ENCODE measurements around the gene AMMECR1.
A peak's percentile ranks its signal among the peaks of the same experiment; 100 is the strongest.
"Not testable (repeated sequence)": the region's sequence is repeated elsewhere in the genome, so short reads cannot be mapped to it uniquely, and the experiment has no call there.

AMMECR1 gene

DNA sequence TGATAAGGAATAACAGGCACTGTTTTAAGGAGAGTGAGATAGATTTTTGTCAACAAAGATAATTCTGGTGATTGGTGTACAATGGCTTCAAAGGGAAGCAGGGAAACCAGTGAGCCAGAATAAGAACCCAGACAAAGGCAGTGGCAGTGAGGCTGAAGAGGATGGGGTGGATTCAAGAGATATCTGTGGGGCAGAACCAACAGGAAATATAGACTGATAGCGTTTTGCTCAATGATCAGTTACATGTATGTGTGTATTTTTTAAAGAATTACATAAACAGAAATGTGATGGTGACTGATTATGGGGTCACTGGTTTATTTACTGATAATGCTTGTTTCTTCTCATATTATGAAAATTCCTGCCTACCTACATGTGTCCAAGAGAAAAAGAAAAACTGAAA lies 66.4 kb downstream of the AMMECR1 start:
- DNase-seq: no peak

GRCh38 chrX:110250847-110251246 lies 67.0 kb downstream of the AMMECR1 start:
- DNase-seq: no peak

DNA sequence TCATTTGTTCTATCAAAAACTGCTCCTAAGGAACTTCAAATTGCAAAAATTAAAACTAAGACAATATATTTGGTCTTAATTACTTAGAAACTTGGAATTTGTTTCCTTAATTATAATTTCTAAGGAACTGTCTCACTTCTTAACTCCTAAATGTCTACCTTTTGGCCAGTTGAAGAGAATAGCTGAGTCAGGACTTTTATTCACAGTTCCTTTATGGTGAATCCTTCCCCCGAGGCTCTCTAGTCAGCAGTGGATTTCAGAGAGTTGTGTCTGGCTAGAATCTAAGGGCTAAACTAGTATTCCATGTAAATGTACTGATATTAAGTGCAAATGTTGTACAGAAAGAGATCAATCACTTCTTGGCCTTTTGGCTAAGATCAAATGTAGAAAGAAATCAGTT lies 69.3 kb downstream of the AMMECR1 start:
- no peak for DNase-seq

DNA sequence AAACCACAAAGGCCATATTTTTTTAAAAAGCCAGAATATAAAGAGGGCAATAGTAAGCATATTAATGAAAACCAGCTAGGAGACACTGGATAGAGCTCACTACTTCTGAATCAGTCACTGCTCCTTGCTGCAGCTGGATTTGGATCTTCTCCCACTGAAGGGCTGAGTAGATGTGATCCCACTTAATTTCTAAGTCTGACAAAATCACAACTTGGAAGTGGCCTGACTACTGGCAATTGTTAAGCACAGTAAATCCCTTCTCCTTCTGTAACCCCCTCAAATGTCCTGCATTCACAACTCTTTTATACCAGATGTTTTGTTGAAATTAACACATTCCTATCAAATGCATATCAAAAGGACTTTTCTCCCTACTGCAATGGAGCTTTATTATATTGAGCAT lies 72.9 kb downstream of the AMMECR1 start:
- DNase-seq: no peak

GRCh38 chrX:110242371-110242770 lies 75.5 kb downstream of the AMMECR1 start:
- DNase-seq: no peak

DNA sequence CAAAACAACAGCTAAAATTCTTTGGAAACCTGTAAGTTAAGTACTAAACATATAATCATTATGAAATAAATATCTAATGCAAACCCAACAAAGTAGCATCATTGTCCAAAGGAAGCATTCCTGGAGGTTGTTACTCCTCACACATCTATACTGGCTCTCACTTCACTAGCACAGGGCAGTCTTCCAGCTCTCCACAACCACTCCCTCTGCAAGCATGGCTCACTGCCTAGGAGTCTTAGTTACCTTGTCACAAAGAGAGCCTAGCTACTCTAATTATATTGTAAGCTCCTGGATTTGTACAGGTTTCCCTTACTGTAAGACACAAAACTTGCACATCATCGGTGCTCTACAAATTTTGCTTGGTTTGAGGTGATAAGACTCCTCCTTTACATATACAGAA lies 76.1 kb downstream of the AMMECR1 start:
- no peak for DNase-seq

- DNase-seq: peak; percentile 0
Observed at GRCh38 chrX:110238259-110238658, 79.6 kb downstream of the AMMECR1 start.

DNA sequence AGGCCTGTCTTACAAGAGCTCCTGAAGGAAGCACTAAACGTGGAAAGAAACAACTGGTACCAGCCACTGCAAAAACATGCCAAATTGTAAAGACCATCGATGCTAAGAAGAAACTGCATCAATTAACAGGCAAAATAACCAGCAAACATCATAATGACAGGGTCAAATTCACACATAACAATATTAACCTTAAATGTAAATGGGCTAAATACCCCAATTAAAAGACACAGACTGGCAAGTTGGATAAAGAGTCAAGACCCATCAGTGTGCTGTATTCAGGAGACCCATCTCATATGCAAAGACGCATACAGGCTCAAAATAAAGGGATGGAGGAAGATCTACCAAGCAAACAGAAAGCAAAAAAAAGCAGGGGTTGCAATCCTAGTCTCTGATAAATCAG lies 86.4 kb downstream of the AMMECR1 start:
- not testable (repeated sequence) for DNase-seq

DNA sequence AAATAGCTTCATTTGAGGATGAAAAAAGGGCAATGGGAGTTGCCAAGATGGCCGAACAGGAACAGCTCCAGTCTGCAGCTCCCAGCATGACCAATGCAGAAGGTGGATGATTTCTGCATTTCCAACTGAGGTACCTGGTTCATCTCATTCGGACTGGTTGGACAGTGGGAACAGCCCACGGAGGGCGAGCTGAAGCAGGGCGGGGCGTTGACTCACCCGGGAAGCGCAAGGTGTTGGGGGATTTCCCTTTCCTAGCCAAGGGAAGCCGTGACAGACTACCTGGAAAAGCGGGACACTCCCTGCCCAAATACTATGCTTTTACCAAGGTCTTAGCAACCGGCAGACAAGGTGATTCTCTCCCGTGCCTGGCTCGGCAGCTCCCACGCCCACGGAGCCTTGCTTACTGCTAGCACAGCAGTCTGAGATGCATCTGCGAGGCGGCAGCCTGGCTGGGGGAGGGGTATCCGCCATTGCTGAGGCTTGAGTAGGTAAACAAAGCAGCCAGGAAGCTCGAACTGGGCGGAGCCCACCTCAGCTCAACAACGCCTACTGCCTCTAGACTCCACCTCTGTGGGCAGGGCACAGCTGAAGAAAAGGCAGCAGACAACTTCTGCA lies 88.3 kb downstream of the AMMECR1 start:
- DNase-seq: peak; percentile 52

DNA sequence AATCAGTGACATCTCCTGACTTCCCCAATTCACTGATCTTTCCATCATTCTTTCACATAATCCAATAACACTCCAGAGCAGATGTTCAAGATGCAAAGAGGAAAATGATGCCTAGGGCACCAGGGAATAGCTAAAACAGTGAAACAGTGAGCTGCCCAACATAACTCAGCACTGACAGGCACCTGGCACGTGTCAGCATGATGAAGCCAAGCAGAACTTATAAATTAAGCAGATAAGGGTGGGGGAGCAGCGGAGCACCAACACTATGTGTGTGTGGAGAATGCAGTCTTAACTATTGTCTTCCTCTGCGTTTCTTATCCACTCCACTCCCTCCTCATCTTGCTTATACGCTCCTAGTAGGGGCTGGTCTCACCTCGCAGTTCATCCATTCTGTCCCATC lies 89.4 kb downstream of the AMMECR1 start:
- DNase-seq: no peak

GRCh38 chrX:110226931-110227330 lies 91.0 kb downstream of the AMMECR1 start:
- DNase-seq: no peak

DNA sequence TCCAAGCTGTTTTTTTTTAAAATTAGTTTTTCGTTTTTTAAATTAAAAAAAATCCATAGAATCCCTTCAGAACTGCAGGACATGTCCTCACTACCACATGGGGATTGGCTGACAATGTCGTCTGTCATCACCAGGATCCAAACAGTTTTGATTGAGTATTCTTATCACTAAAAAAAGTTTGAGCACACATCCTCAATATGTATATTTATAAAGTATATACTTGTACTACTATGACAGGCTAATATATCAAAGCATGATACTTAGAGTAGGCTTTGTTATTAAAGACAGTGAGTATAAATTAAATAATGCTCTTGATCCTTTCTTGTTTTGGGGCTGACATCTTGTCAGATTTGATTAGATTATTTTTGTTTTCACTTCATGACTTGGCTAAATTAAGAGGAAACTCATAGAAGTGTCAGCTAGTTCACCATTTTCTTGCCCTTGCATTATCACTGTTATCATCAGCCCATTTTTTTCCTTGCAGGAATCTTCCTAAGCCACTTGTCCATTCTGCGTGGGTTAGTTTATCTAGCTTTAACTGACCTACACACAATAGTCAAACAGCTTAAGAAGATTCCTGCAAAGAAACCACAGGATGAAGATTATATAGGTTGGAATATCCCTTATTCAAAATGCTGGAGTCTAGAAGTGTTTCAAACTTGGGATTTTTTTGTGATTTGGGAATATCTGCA lies 92.8 kb downstream of the AMMECR1 start:
- DNase-seq: no peak

GRCh38 chrX:110222497-110223257 lies 95.2 kb downstream of the AMMECR1 start:
- DNase-seq: no peak

GRCh38 chrX:110219920-110220319 lies 98.0 kb downstream of the AMMECR1 start:
- DNase-seq: no peak

DNA sequence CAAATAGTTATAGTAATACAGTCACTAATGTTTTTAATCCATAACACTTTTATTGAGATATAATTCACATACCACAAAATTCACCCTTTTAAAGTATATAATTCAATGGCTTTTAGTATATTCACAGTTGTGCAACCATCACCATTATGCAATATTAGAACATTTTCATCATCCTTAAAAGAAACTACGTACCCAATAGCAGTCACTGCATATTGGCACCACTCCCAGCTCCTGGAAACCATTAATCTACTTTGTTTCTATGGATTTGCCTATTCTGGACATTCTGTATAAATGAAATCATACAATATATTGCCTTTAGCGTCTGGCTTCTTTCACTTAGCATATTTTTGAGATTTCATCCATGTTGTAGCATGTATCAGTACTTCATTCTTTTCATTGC lies 99.3 kb downstream of the AMMECR1 start:
- DNase-seq: no peak

DNA sequence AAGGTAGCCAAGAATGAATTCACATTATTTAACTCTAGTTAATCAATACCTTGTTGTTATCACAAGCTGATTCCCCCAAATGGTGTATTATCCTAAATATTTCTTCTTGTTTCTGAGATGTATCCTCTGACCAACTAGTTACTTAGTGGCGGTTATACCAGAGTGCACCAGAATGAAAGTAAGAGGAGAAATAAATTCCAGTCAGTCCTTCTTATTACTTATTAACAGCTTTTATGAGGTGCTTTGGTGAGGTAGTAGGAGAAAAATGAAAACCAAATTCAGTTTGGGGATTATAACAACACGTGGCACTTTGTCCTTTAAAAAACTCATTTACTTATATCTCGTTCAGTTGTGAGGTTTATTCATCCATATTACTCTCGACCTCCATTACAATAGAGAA lies 101.9 kb downstream of the AMMECR1 start:
- DNase-seq: no peak

- DNase-seq: no peak
Observed at GRCh38 chrX:110215411-110215810, 102.5 kb downstream of the AMMECR1 start.

- DNase-seq: no peak
Observed at GRCh38 chrX:110214684-110215083, 103.2 kb downstream of the AMMECR1 start.

DNA sequence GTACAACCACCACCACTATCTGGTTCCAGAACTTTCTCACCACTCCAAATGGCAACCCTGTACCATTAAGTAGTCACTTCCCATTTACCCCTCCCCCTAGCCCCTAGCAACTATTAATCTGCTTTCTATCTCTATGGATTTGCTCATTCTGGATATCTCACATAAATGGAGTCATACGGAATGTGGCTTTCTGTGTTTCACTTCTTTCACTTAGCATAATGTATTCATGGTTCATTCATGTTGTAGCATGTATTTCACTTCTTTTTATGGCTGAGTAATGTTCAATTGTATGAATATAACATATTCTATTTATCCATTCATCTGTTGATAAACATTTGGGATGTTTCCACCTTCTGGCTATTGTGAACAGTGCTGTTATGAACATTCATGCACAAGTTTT lies 104.7 kb downstream of the AMMECR1 start:
- no peak for DNase-seq

DNA sequence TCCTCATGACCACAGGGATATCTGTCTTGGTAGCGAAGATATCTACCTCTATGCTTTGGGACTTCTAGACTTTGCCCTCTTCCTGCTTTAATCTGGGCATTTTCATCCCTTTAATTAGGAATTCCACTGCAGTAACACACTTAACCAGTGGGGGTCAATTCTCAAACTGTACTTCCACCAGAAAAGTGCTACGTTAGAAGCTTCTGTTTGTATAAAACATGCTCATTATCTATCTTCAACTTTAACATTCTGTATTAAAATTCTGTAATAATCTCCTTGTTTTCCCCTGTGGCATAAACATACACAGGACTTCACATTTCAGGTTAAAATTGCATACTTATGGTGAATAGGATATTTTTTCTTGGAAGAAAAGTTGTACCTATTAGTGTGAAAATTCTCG lies 105.6 kb downstream of the AMMECR1 start:
- no peak for DNase-seq

DNA sequence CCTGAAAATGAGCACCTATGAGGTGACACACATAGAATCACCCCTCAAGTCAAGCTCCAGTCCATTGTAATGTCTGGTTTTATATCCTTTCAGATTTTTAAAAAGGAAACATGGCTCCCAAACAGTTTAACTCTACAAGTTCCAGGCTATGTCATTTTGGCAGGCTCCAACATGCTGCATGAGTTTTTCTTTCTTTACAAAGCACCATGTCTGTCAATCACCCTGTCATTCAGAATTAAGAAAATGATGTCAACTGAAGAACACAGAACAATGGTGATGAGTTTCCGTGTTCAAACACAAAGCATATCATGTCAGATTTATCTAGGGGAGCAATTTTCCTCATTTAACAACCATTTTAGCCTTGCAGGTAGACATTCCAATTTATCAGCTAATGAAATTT lies 106.5 kb downstream of the AMMECR1 start:
- DNase-seq: no peak

DNA sequence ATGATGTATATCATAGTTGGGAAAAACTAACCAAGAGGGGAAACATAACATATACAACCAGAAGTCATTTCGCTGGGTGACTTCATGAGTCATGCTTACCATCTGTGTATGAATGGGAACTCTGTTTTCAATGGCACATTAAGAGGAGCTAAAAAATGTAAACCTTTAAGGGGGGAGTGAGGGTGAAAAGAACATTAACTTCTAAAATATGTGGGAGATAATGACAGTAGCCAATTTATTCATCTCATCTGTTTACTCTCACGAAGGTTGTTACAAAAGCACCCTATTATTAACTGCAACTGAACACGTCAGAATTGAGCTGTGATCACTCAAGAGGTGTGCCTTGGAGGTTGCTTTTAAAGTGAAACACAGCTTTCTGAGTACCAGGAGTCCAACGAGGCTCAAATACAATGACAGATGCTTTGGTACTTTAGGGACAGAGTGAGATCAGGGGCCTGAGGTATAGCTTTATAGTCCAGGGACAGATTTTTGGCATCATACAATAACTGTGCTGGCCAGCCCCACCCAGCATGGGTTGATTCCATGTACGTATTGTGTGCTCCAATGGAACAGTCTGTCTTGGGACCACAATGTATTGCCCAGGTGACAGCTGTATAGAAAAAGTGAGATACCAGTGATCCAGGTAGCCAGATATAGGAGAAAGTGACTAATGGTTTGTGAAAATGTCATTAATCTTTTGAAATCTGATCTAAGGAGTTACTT lies 107.3 kb downstream of the AMMECR1 start:
- no peak for DNase-seq

DNA sequence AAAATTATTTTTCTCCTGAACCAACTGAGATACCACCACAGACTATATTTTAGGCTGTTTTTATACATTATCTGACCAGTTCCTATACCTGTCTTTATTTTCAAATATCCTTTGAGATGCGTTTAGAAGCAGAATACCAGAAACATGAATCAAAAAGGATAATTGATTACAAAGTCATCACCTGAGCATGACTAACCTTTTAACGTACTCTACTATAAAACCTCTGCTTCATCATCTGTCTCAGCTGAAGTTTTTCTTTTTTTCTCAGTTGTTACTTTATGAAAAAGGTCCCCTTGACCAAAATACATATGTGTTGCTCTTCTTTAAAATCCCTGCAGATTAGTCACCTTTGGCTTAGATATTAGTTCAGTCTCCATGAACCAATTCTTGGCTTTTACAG lies 109.8 kb downstream of the AMMECR1 start:
- no peak for DNase-seq

DNA sequence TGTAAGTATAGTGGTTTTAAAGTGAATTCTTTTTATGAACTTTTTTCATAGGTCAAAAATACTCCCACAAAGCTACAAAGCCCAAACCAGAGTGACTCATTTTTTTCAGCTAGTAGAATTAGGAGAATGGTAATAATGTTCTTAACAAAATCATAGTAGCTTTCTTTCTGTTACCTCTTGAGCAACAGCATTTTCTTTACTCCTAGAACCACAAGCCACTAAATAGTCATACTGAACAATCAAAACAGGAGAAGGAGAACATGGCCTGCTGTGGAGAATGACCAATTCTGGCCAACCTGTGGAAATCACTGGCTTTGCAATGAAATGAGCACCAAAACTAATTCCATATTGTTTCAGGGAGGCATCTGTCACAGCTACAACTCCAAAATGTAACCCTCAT lies 112.9 kb downstream of the AMMECR1 start:
- no peak for DNase-seq

All from activated T-cell treated with anti-CD3 and anti-CD28 coated beads for 4 hours (primary cell).